A549 treated with dexamethasone at 1 μM for 4 hours (cell line): ENCODE results near the gene PYDC1. TPM values are rescaled to one million over a fixed set of nuclear protein-coding genes. Genes with fewer than 3 reads are reported as not detected.

ENCODE experiments used
- total RNA-seq: library from RNA; stranded (reverse); fragments of 200-300 nt; extraction: Qiagen RNA extraction; gene quantifications from 5 replicates; pipeline ENCODE4 v1.2.3, GENCODE V29; 2022

PYDC1 gene
- not detected in 5 replicates for total RNA-seq

DNA sequence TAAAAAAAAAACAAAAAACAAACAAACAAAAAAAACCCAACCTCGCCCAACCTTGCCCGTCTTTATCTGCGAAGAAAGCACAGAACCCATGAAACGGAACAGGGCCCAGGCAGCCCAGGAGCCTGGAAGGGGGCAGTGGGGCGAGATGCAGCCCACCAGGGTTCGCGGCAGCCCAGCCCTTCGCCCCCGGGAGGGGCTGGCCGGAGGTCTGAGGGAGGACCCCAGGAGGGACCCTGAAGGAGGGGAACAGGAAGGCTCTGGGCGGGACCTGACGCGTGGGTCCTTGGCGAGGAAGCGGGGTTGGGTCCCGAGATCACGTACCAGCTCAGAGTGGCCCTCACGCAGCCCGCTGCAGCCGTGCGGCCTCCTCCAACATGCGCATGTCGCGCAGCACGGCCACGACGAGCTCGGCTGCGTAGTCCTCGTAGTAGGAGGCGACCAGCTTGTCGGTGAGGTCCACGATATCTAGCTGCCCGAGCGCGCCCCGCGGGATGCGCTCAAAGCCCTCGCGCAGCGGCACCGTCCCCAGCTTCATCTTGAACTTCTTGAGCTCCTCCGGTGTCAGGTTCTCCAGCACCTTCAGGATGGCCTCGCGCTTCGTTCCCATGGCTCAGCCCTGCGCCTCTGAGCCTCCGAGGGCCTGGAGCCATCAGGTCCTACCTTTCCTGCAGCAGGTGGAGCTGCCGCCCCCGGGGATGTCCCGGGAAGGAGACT is at the start of gene PYDC1:
Gene PYDC1 (minus strand): TSS at position 714 of the 714 bp plus-strand sequence. CDS start 107 bp downstream, at position 607.

DNA sequence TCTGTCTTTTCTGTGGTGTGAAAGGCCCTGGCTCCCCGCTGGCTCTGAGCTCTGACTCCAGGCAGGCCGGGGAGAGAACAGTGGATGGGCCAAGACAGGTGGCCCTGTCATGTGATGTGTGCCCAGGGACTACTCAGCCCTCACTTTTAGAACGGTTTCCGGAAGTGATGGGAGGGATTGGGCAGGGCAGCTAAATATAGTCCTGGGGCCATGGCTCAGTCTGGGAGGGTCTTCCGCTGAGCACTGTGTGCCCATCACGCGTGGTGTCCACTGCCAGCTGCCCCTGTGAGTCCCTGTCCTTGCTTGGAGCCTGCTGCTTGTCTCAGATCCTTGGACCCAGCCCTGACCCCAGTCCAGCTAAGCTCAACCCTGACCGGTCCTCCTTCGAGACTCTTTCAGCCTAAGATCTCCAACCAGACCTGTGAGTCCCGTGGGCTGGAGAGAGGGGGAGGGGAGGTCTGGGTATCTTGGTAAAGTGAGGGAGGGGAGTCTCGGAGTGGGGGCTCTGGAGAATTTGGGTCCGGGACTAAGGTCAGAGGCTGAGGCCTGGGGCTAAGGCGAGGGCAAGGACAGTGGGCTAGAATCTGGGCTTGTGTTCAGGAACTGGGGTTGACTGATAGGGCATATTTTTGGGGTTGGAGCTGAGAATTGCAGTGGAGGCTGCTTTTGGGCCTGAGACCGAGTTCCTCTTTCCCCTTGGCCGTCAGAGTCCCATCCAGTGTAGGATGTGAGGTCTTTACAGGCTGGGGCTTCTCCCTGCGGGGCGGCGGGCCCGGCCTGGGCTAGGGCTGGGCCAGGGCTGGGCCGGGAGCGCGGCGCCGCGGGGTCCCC is 2.8 kb downstream of the PYDC1 start, which contains the start of gene TRIM72:
Gene TRIM72 (plus strand): TSS at position 243 of the 831 bp plus-strand sequence. CDS start 620 bp downstream, outside the sequence.

GRCh38 chr16:31202414-31203375 is 14.2 kb downstream of the PYDC1 start, which contains the start of gene PYCARD:
TSS of gene PYCARD (minus strand) at chr16:31202760. CDS start at chr16:31202690, 70 bp downstream.

GRCh38 chr16:31179747-31180459 is 37.0 kb downstream of the PYDC1 start, which contains the start of gene FUS:
TSS of gene FUS (plus strand) at chr16:31180139. CDS start at chr16:31180215, 76 bp downstream.

Other genes starting within 250 kb of the PYDC1 start
- 11.5 to 17.6 TPM (median 14.2 TPM) in 5 replicates for gene HSD3B7, start 231.9 kb downstream of the PYDC1 start, total RNA-seq
- gene STX1B, start 206.5 kb downstream of the PYDC1 start, total RNA-seq, result 1.6 to 2.4 TPM (median 1.9 TPM) in 5 replicates
- 55.0 to 65.3 TPM (median 57.5 TPM) in 5 replicates for gene STX4, start 183.6 kb downstream of the PYDC1 start, total RNA-seq
- 10.8 to 18.9 TPM (median 14.7 TPM) in 5 replicates for gene ZNF668, start 142.9 kb downstream of the PYDC1 start, total RNA-seq
- 6.0 to 12.2 TPM (median 10.6 TPM) in 5 replicates for gene ZNF646, start 142.7 kb downstream of the PYDC1 start, total RNA-seq
- gene PRSS53, start 128.2 kb downstream of the PYDC1 start, total RNA-seq, result 0.64 to 2.0 TPM (median 1.1 TPM) in 5 replicates
- gene VKORC1, start 122.3 kb downstream of the PYDC1 start, total RNA-seq, result 101 to 130 TPM (median 125 TPM) in 5 replicates
- gene BCKDK, start 108.7 kb downstream of the PYDC1 start, total RNA-seq, result 39.2 to 58.5 TPM (median 52.3 TPM) in 5 replicates
- gene KAT8, start 99.5 kb downstream of the PYDC1 start, total RNA-seq, result 41.5 to 51.5 TPM (median 50.7 TPM) in 5 replicates
- gene PRSS8, start 81.4 kb downstream of the PYDC1 start, total RNA-seq, result 0.82 to 1.8 TPM (median 1.3 TPM) in 5 replicates
- 0.62 to 1.4 TPM (median 0.99 TPM) in 5 replicates for gene PRSS36, start 67.1 kb downstream of the PYDC1 start, total RNA-seq
- gene FUS, start 37.0 kb downstream of the PYDC1 start, total RNA-seq, result 541 to 618 TPM (median 565 TPM) in 5 replicates
- 26.3 to 36.4 TPM (median 31.3 TPM) in 5 replicates for gene PYCARD, start 14.4 kb downstream of the PYDC1 start, total RNA-seq
- gene TRIM72, start 3.0 kb downstream of the PYDC1 start, total RNA-seq, result 0.01 to 0.06 TPM (median 0.03 TPM) in 5 replicates
- gene ITGAM, start 42.8 kb upstream of the PYDC1 start, total RNA-seq, result 1.2 to 1.8 TPM (median 1.8 TPM) in 5 replicates
- gene ITGAX, start 138.0 kb upstream of the PYDC1 start, total RNA-seq, result 0.76 to 1.8 TPM (median 1.0 TPM) in 5 replicates
- 0.02 to 0.10 TPM (median 0.05 TPM) in 4 of 5 replicates, not detected in the other for gene ITGAD, start 176.2 kb upstream of the PYDC1 start, total RNA-seq
- gene COX6A2, start 211.2 kb upstream of the PYDC1 start, total RNA-seq, result not detected in 5 replicates
- gene ZNF843, start 225.7 kb upstream of the PYDC1 start, total RNA-seq, result 0.09 to 0.27 TPM (median 0.15 TPM) in 5 replicates
- 6.3 to 14.5 TPM (median 11.1 TPM) in 5 replicates for gene ARMC5, start 242.4 kb upstream of the PYDC1 start, total RNA-seq